ENCODE data around the gene SENP6. TPM values are rescaled to one million over a fixed set of nuclear protein-coding genes. Genes with fewer than 3 reads are reported as not detected.
"Not testable (repeated sequence)": the region's sequence is repeated elsewhere in the genome, so short reads cannot be mapped to it uniquely, and the experiment has no call there.

The SENP6 gene
- polyA plus RNA-seq, 1 donor (not counting 4 experiments of a cell fraction or from before 2014, with no cell fraction given), result 41.1 TPM

GRCh38 chr6:75568100-75568499 lies 33.6 kb upstream of the SENP6 start:
- H3K4me2 ChIP-seq (ENCODE audit: control insufficient read depth, extremely low read depth, insufficient read depth, low read depth, low read length), result no peak overlapping the region
- DNase-seq (ENCODE audit: low read depth, low spot score), result no peak
- H3K9me3 ChIP-seq (ENCODE audit: control insufficient read depth, low read depth, low read length), result no peaks in the 10 kb centered on the region
- no peak overlapping the region for H2AFZ ChIP-seq (ENCODE audit: control insufficient read depth, low read length)
- H4K20me1 ChIP-seq (ENCODE audit: control insufficient read depth, extremely low read depth, insufficient read depth, low read length), result no peaks in the 10 kb centered on the region
- H3K36me3 ChIP-seq (ENCODE audit: control insufficient read depth in 2 of 2, extremely low read depth in 1 of 2, insufficient read depth in 2 of 2, low read length in 2 of 2), result no peaks in the 10 kb centered on the region
- H3K9ac ChIP-seq (ENCODE audit: control insufficient read depth, extremely low read depth, insufficient read depth, low read length), result no peak overlapping the region
- dilution Hi-C loops (cut with MboI; ENCODE audit: extremely low pct_ligation_motif_present, low sequenced_read_pairs), result no loop called here
- TF ChIP-seq EZH2 (IDR thresholded peaks at IDR 0.05; ENCODE audit: low read length), result no peak
- no peak for TF ChIP-seq CTCF (optimal IDR thresholded peaks at IDR 0.05 in 1 of 3, IDR thresholded peaks at IDR 0.05 in 1 of 3, conservative IDR thresholded peaks at IDR 0.05 in 1 of 3; ENCODE audit: extremely low read depth in 1 of 3, insufficient read depth in 2 of 3, low read length in 3 of 3)
- FAIRE-seq, result no peak
- no peak overlapping the region for H3K27ac ChIP-seq (ENCODE audit: control insufficient read depth, insufficient read depth, low read length)
- H3K27me3 ChIP-seq (ENCODE audit: control insufficient read depth, extremely low read depth, insufficient read depth, low read length), result no peaks in the 10 kb centered on the region
- no peaks in the 10 kb centered on the region for H3K4me1 ChIP-seq (ENCODE audit: control insufficient read depth, extremely low read depth, insufficient read depth, low read length)
- H3K4me3 ChIP-seq (ENCODE audit: control insufficient read depth in 2 of 3, extremely low read depth in 1 of 3, insufficient read depth in 2 of 3, low read depth in 1 of 3, low read length in 3 of 3), result no peak overlapping the region
- no peaks in the 10 kb centered on the region for H3K9me1 ChIP-seq (ENCODE audit: control insufficient read depth, extremely low read depth, insufficient read depth, low read length)
- H3K79me2 ChIP-seq (ENCODE audit: control insufficient read depth, insufficient read depth, low read length), result no peaks in the 10 kb centered on the region

- H3K79me2 ChIP-seq (ENCODE audit: control insufficient read depth, insufficient read depth, low read length), result no peaks in the 10 kb centered on the region
- H3K4me3 ChIP-seq (ENCODE audit: control insufficient read depth in 2 of 3, extremely low read depth in 1 of 3, insufficient read depth in 2 of 3, low read depth in 1 of 3, low read length in 3 of 3), result no peak overlapping the region
- H3K4me1 ChIP-seq (ENCODE audit: control insufficient read depth, extremely low read depth, insufficient read depth, low read length), result no peaks in the 10 kb centered on the region
- no peaks in the 10 kb centered on the region for H4K20me1 ChIP-seq (ENCODE audit: control insufficient read depth, extremely low read depth, insufficient read depth, low read length)
- FAIRE-seq (no peak), DNase-seq (ENCODE audit: low read depth, low spot score) (no peak)
- H3K9ac ChIP-seq (ENCODE audit: control insufficient read depth, extremely low read depth, insufficient read depth, low read length), result no peak overlapping the region
- H3K27me3 ChIP-seq (ENCODE audit: control insufficient read depth, extremely low read depth, insufficient read depth, low read length), result no peaks in the 10 kb centered on the region
- no peak overlapping the region for H3K4me2 ChIP-seq (ENCODE audit: control insufficient read depth, extremely low read depth, insufficient read depth, low read depth, low read length)
- no peak overlapping the region for H2AFZ ChIP-seq (ENCODE audit: control insufficient read depth, low read length)
- H3K9me1 ChIP-seq (ENCODE audit: control insufficient read depth, extremely low read depth, insufficient read depth, low read length), result no peaks in the 10 kb centered on the region
- dilution Hi-C loops (cut with MboI; ENCODE audit: extremely low pct_ligation_motif_present, low sequenced_read_pairs), result no loop called here
- no peaks in the 10 kb centered on the region for H3K9me3 ChIP-seq (ENCODE audit: control insufficient read depth, low read depth, low read length)
- H3K27ac ChIP-seq (ENCODE audit: control insufficient read depth, insufficient read depth, low read length), result no peak overlapping the region
- H3K36me3 ChIP-seq (ENCODE audit: control insufficient read depth in 2 of 2, extremely low read depth in 1 of 2, insufficient read depth in 2 of 2, low read length in 2 of 2), result no peaks in the 10 kb centered on the region
- TF ChIP-seq CTCF (optimal IDR thresholded peaks at IDR 0.05 in 1 of 3, IDR thresholded peaks at IDR 0.05 in 1 of 3, conservative IDR thresholded peaks at IDR 0.05 in 1 of 3; ENCODE audit: extremely low read depth in 1 of 3, insufficient read depth in 2 of 3, low read length in 3 of 3) (no peak), EZH2 (IDR thresholded peaks at IDR 0.05; ENCODE audit: low read length) (no peak)
Observed at GRCh38 chr6:75568965-75569364, 32.7 kb upstream of the SENP6 start.

- H3K9me3 ChIP-seq (ENCODE audit: control insufficient read depth, low read depth, low read length); FAIRE-seq; H4K20me1 ChIP-seq (ENCODE audit: control insufficient read depth, extremely low read depth, insufficient read depth, low read length); H2AFZ ChIP-seq (ENCODE audit: control insufficient read depth, low read length); H3K27me3 ChIP-seq (ENCODE audit: control insufficient read depth, extremely low read depth, insufficient read depth, low read length); H3K9me1 ChIP-seq (ENCODE audit: control insufficient read depth, extremely low read depth, insufficient read depth, low read length); H3K4me3 ChIP-seq (ENCODE audit: control insufficient read depth in 2 of 3, extremely low read depth in 1 of 3, insufficient read depth in 2 of 3, low read depth in 1 of 3, low read length in 3 of 3); H3K27ac ChIP-seq (ENCODE audit: control insufficient read depth, insufficient read depth, low read length); H3K79me2 ChIP-seq (ENCODE audit: control insufficient read depth, insufficient read depth, low read length); H3K9ac ChIP-seq (ENCODE audit: control insufficient read depth, extremely low read depth, insufficient read depth, low read length); H3K4me1 ChIP-seq (ENCODE audit: control insufficient read depth, extremely low read depth, insufficient read depth, low read length); DNase-seq (ENCODE audit: low read depth, low spot score); H3K4me2 ChIP-seq (ENCODE audit: control insufficient read depth, extremely low read depth, insufficient read depth, low read depth, low read length); dilution Hi-C loops (cut with MboI; ENCODE audit: extremely low pct_ligation_motif_present, low sequenced_read_pairs); H3K36me3 ChIP-seq (ENCODE audit: control insufficient read depth in 2 of 2, extremely low read depth in 1 of 2, insufficient read depth in 2 of 2, low read length in 2 of 2): not testable (repeated sequence)
Observed at GRCh38 chr6:75570671-75571070, 31.0 kb upstream of the SENP6 start.

Measured in keratinocyte (primary cell).